IMR-90 (cell line): ENCODE measurements around the gene MICB. TPM values are rescaled to one million over a fixed set of nuclear protein-coding genes. Genes with fewer than 3 reads are reported as not detected.
A peak's percentile ranks its signal among the peaks of the same experiment; 100 is the strongest.
"Not testable (repeated sequence)": the region's sequence is repeated elsewhere in the genome, so short reads cannot be mapped to it uniquely, and the experiment has no call there.

ENCODE experiments used
- ATAC-seq: fragments of 200-7000 bp; cut with Tn5 transposase; 2 replicates; pipeline ENCODE4 v1.9.1; 2020; ENCODE audit warnings: low read depth, mild to moderate bottlenecking, moderate library complexity
- BruUV-seq: library from RNA; stranded (reverse); fragments of 400-500 nt; replicated peaks from 2 replicates; lab custom pipeline; 2021; lab: Mats Ljungman, UMichigan
- CTCF ChIA-PET: fragments of 300-600 bp; formaldehyde crosslinking; extraction: SDS; loops from one replicate; lab custom pipeline; 2021; ENCODE audit warnings: antibody characterized with exemption; lab: Yijun Ruan, JAX
- POLR2A ChIA-PET: fragments of 300-600 bp; sonication (Branson Sonifier 250); formaldehyde crosslinking; loops from one replicate; lab custom pipeline; 2022; ENCODE audit warnings: antibody characterized with exemption; ENCODE audit not compliant: unreplicated experiment; lab: Charles Lee
- DNase-seq: peaks from one replicate; pipeline ENCODE4 v3.0.0; 2013
- H2AFZ ChIP-seq: replicated peaks from 2 replicates; pipeline ENCODE3; 2013; ENCODE audit warnings: low read length, mild to moderate bottlenecking; ENCODE audit not compliant: poor library complexity
- H2AK5ac ChIP-seq: 2 replicates; pipeline ENCODE4 v1.6.1; 2013; ENCODE audit warnings: low read depth, low read length, inconsistent platforms
- H2AK9ac ChIP-seq: replicated peaks from 2 replicates; pipeline ENCODE3; 2013; ENCODE audit warnings: mild to moderate bottlenecking, low read depth, low read length, moderate library complexity; ENCODE audit not compliant: poor library complexity
- H2BK120ac ChIP-seq: 2 replicates; pipeline ENCODE4 v1.6.1; 2013; ENCODE audit warnings: low read depth, low read length, inconsistent platforms
- H2BK15ac ChIP-seq: 3 replicates; pipeline ENCODE4 v1.6.1; 2013; ENCODE audit warnings: low read depth, low read length, inconsistent platforms
- H2BK20ac ChIP-seq: 2 replicates; pipeline ENCODE4 v1.6.1; 2013; ENCODE audit warnings: low read depth, mild to moderate bottlenecking, inconsistent platforms, low read length, moderate library complexity
- H2BK5ac ChIP-seq: 2 replicates; pipeline ENCODE4 v1.6.1; 2013; ENCODE audit warnings: mild to moderate bottlenecking, low read depth, low read length, inconsistent platforms; ENCODE audit not compliant: poor library complexity, severe bottlenecking
- H3K14ac ChIP-seq: replicated peaks from 2 replicates; pipeline ENCODE4 v1.6.1; 2013; ENCODE audit warnings: low read depth, low read length, inconsistent platforms
- H3K18ac ChIP-seq: 2 replicates; pipeline ENCODE4 v1.6.1; 2013; ENCODE audit warnings: low read depth, low read length, control low read depth
- H3K23ac ChIP-seq: 2 replicates; pipeline ENCODE4 v1.6.1; 2013; ENCODE audit warnings: low read depth, low read length, inconsistent platforms
- H3K27ac ChIP-seq: 2 replicates; pipeline ENCODE4 v1.5.1; 2013; ENCODE audit warnings: mild to moderate bottlenecking, control low read depth, low read length; ENCODE audit not compliant: insufficient read depth
- H3K27me3 ChIP-seq: 2 replicates; pipeline ENCODE4 v1.6.1; 2013; ENCODE audit warnings: low read length; ENCODE audit not compliant: control insufficient read depth, insufficient read depth
- H3K36me3 ChIP-seq: 2 replicates; pipeline ENCODE4 v1.6.1; 2013; ENCODE audit warnings: low read length, mixed read lengths; ENCODE audit not compliant: control insufficient read depth, insufficient read depth
- H3K4ac ChIP-seq: 2 replicates; pipeline ENCODE4 v1.6.1; 2013; ENCODE audit warnings: low read depth, low read length, inconsistent platforms
- H3K4me1 ChIP-seq: 2 replicates; pipeline ENCODE4 v1.6.1; 2013; ENCODE audit warnings: low read length, mixed read lengths; ENCODE audit not compliant: control insufficient read depth, insufficient read depth
- H3K4me2 ChIP-seq: 2 replicates; pipeline ENCODE4 v1.6.1; 2013; ENCODE audit warnings: low read depth, mild to moderate bottlenecking, control low read depth, low read length, moderate library complexity
- H3K4me3 ChIP-seq: 2 replicates; pipeline ENCODE4 v1.5.1; 2013; ENCODE audit warnings: low read depth, mild to moderate bottlenecking, control low read depth, low read length, moderate library complexity; ENCODE audit not compliant: insufficient read depth
- H3K56ac ChIP-seq: 2 replicates; pipeline ENCODE4 v1.6.1; 2013; ENCODE audit warnings: low read length, inconsistent platforms; ENCODE audit not compliant: insufficient read depth; ENCODE audit errors: extremely low read depth
- H3K79me1 ChIP-seq, 2 experiments: 2 replicates each; pipeline ENCODE4 v1.6.1; 2013; ENCODE audit warnings: low read length in 2 of 2, inconsistent platforms in 1 of 2, low read depth in 1 of 2
- H3K9ac ChIP-seq: 2 replicates; pipeline ENCODE4 v1.6.1; 2013; ENCODE audit warnings: low read depth, low read length, control low read depth
- H3K9me1 ChIP-seq: 2 replicates; pipeline ENCODE4 v1.6.1; 2013; ENCODE audit warnings: low read length, inconsistent platforms; ENCODE audit not compliant: insufficient read depth
- H3K9me3 ChIP-seq: 2 replicates; pipeline ENCODE4 v1.6.1; 2013; ENCODE audit warnings: low read length; ENCODE audit not compliant: control insufficient read depth, insufficient read depth
- H4K20me1 ChIP-seq: 2 replicates; pipeline ENCODE4 v1.6.1; 2013; ENCODE audit warnings: low read length, inconsistent platforms; ENCODE audit not compliant: insufficient read depth
- H4K5ac ChIP-seq: 2 replicates; pipeline ENCODE4 v1.6.1; 2013; ENCODE audit warnings: mild to moderate bottlenecking, low read depth, low read length, control low read depth
- H4K8ac ChIP-seq, 2 experiments: 2 replicates each; pipeline ENCODE4 v1.6.1; 2013; ENCODE audit warnings: low read depth in 2 of 2, low read length in 2 of 2, control low read depth in 1 of 2, inconsistent platforms in 1 of 2
- H4K91ac ChIP-seq: 2 replicates; pipeline ENCODE4 v1.6.1; 2013; ENCODE audit warnings: low read depth, low read length, inconsistent platforms; ENCODE audit not compliant: insufficient read depth
- CEBPB ChIP-seq: IDR thresholded peaks from 2 replicates; pipeline ENCODE4 v1.6.1; 2012; ENCODE audit warnings: low read depth, low read length, improper control_type of control experiment
- MAFK ChIP-seq: IDR thresholded peaks from 2 replicates; pipeline ENCODE4 v1.6.1; 2012; ENCODE audit warnings: low read depth, low read length, improper control_type of control experiment
- WGBS, 2 experiments: methylation state at CpG; one replicate each; pipeline versions ENCODE4 v1.1.5 to v1.1.7; 2013; ENCODE audit warnings: missing lambda C conversion rate in 2 of 2; ENCODE audit not compliant: insufficient read length in 1 of 2; ENCODE audit errors: extremely low coverage in 2 of 2; 5-methylcytosine and 5-hydroxymethylcytosine counted together
- dilution Hi-C: fragments of 300-500 bp; cut with HindIII; formaldehyde crosslinking; loops from one replicate; pipeline ENCODE4 v1.14.3; 2018; ENCODE audit warnings: low sequenced_read_pairs; ENCODE audit not compliant: unreplicated experiment
- in situ Hi-C: fragments of 300-500 bp; cut with MboI; formaldehyde crosslinking; loops from 3 replicates; pipeline ENCODE4 v1.14.3; 2019; ENCODE audit warnings: low sequenced_read_pairs, inconsistent platforms, mixed read lengths
- intact Hi-C: fragments of 100-400 bp; cut with micrococcal nuclease; formaldehyde crosslinking; loops from 2 replicates; pipeline ENCODE4 v1.10.0; 2022
- polyA plus RNA-seq, 3 experiments: library from polyadenylated mRNA; depleted of rRNA; stranded (reverse); fragments of >200 nt; gene quantifications; 2 replicates each; pipeline ENCODE4 v1.2.3, GENCODE V29; 2012; ENCODE audit warnings: low replicate concordance in 1 of 3
- total RNA-seq: library from RNA; depleted of rRNA; stranded (reverse); fragments of >200 nt; gene quantifications from 2 replicates; pipeline ENCODE4 v1.2.3, GENCODE V29; 2012

Gene MICB
- total and polyA plus RNA-seq, 2 of the 4 experiments (the other 2 are of a cell fraction), result 9.6 to 11.1 TPM

GRCh38 chr6:31485055-31485454 is 12.9 kb upstream of the MICB start:
- H2AFZ ChIP-seq, result peak overlapping the region; percentile 82
- H2BK120ac ChIP-seq, result peak overlapping the region; percentile 93
- no peaks in the 10 kb centered on the region for H3K36me3 ChIP-seq
- peak overlapping the region; percentile 68; the same call in 1 of the 2 replicates for H3K14ac ChIP-seq
- TF ChIP-seq CEBPB (peak; percentile 83), MAFK (no peak)
- 0 out of 2 replicates have a peak overlapping the region, but pooled peaks have one; percentile 76 for H3K23ac ChIP-seq
- H2BK20ac ChIP-seq, result peak overlapping the region; percentile 88; the same call in 1 of the 2 replicates
- POLR2A ChIA-PET, result no interaction called here
- no peak overlapping the region; the same call in 2 of the 3 replicates for H2BK15ac ChIP-seq
- no TSS peak for BruUV-seq
- H4K91ac ChIP-seq, result peak overlapping the region; percentile 72
- no peak overlapping the region for H2AK5ac ChIP-seq
- peaks cover 0 to 4% of the 10 kb centered on the region in 2 experiments; a peak in 1 of 4 replicates for H3K79me1 ChIP-seq
- peak overlapping the region; percentile 52; the same call in 1 of the 2 replicates for H3K4ac ChIP-seq
- H3K27ac ChIP-seq, result no peak overlapping the region
- in situ Hi-C loops (no loop called here), intact Hi-C loops (no loop called here), dilution Hi-C loops (no loop called here)
- no peak overlapping the region for H3K9ac ChIP-seq
- CTCF ChIA-PET, result no interaction called here
- no peaks in the 10 kb centered on the region for H3K9me1 ChIP-seq
- peak overlapping the region; percentile 34 for H2BK5ac ChIP-seq
- H3K4me3 ChIP-seq, result no peak overlapping the region
- ATAC-seq (no peak; the same call in 1 of the 2 replicates), DNase-seq (peak; percentile 38)
- H3K9me3 ChIP-seq, result no peaks in the 10 kb centered on the region
- peak overlapping the region; percentile 83; the same call in 1 of the 2 replicates for H3K4me2 ChIP-seq
- H3K27me3 ChIP-seq, result peaks cover 3% of the 10 kb centered on the region; the same call in 1 of the 2 replicates
- no peaks in the 10 kb centered on the region for H4K20me1 ChIP-seq
- H3K56ac ChIP-seq, result peak overlapping the region; percentile 41; the same call in 1 of the 2 replicates
- H4K5ac ChIP-seq, result no peak overlapping the region; the same call in 1 of the 2 replicates
- WGBS, 2 experiments, result no CpG with 5 or more reads among the region's 1 CpG
- peak overlapping the region in 1 of 2 experiments; percentile 66; a peak in 3 of 4 replicates for H4K8ac ChIP-seq
- no peak overlapping the region for H2AK9ac ChIP-seq
- peaks cover 2% of the 10 kb centered on the region; the same call in 1 of the 2 replicates for H3K4me1 ChIP-seq
- H3K18ac ChIP-seq, result no peak overlapping the region

GRCh38 chr6:31486065-31486837 is 11.7 kb upstream of the MICB start:
- in situ Hi-C loops, POLR2A ChIA-PET, H2BK120ac ChIP-seq, H3K36me3 ChIP-seq, H4K5ac ChIP-seq, H2AFZ ChIP-seq, H4K20me1 ChIP-seq, H3K23ac ChIP-seq, H2BK5ac ChIP-seq, DNase-seq, H3K27ac ChIP-seq, H3K27me3 ChIP-seq, H4K91ac ChIP-seq, H2AK5ac ChIP-seq, H3K4me3 ChIP-seq, dilution Hi-C loops, BruUV-seq, H3K79me1 ChIP-seq, H2BK20ac ChIP-seq, H3K9me1 ChIP-seq, H3K4me1 ChIP-seq, H3K14ac ChIP-seq, H3K4me2 ChIP-seq, H3K9ac ChIP-seq, H3K18ac ChIP-seq, H3K56ac ChIP-seq, H3K4ac ChIP-seq, H2AK9ac ChIP-seq, intact Hi-C loops, H4K8ac ChIP-seq, H3K9me3 ChIP-seq, H2BK15ac ChIP-seq: not testable (repeated sequence)
- CTCF ChIA-PET, result interaction anchor here (0.7 kb wide), 1 partner anchor 310 kb away, joined by 3 read pairs; no protein-coding TSS in a partner anchor
- ATAC-seq, result peak; percentile 73
- no CpG with 5 or more reads among the region's 9 CpGs for WGBS, 2 experiments
